Measurements from ENCODE around the gene MPC2. TPM values are rescaled to one million over a fixed set of nuclear protein-coding genes. Genes with fewer than 3 reads are reported as not detected.

The MPC2 gene
- total and polyA plus RNA-seq, 2 of the 8 experiments (the other 6 are each of a cell fraction or from before 2014, with no cell fraction given) = 18.6 to 40.9 TPM

- POLR2A ChIA-PET (ENCODE audit: partially characterized antibody) = interaction anchor here (1.1 kb wide), 1 partner anchor 31 kb away, joined by 3 read pairs; the partner anchor contains the start of gene MPC2
- Histone ChIP-seq H3K27me3 (replicated peaks in 1 of 4; ENCODE audit: control insufficient read depth in 3 of 4, extremely low read depth in 1 of 4, insufficient read depth in 3 of 4, low read length in 3 of 4) (no peaks in the 10 kb centered on the region), H3K23ac (ENCODE audit: insufficient read length) (no peak overlapping the region), H4K91ac (replicated peaks; ENCODE audit: insufficient read length, low read length) (no peak overlapping the region), H2AK5ac (ENCODE audit: low read depth, low read length) (no peak overlapping the region), H4K5ac (ENCODE audit: insufficient read length, low read depth, low read length) (no peak overlapping the region), H3K36me3 (ENCODE audit: control insufficient read depth in 2 of 4, insufficient read depth in 4 of 4, low read length in 3 of 4) (peaks cover 0 to 15% (median 5%) of the 10 kb centered on the region in 4 experiments; a peak in 3 of 8 replicates), H3K4me2 (ENCODE audit: insufficient read depth in 1 of 2, low read depth in 2 of 2, low read length in 2 of 2) (no peak overlapping the region), H3K4me3 (ENCODE audit: extremely low read depth in 1 of 4, insufficient read depth in 2 of 4, low read depth in 3 of 4, low read length in 4 of 4) (no peak overlapping the region), H3K23me2 (ENCODE audit: low read depth, low read length) (no peaks in the 10 kb centered on the region), H4K8ac (ENCODE audit: extremely low read depth, insufficient read depth, low read length) (no peak overlapping the region), H3K79me1 (ENCODE audit: low read depth, low read length) (no peaks in the 10 kb centered on the region), H2BK5ac (ENCODE audit: low read depth, low read length) (no peak overlapping the region), H3K18ac (ENCODE audit: extremely low read depth, low read length) (no peak overlapping the region), H3K4ac (replicated peaks; ENCODE audit: insufficient read length, low read depth, low read length) (no peak overlapping the region), H3K14ac (ENCODE audit: insufficient read length) (no peak overlapping the region), H3K4me1 (replicated peaks in 1 of 4; ENCODE audit: control insufficient read depth in 3 of 4, insufficient read depth in 4 of 4, low read length in 3 of 4) (no peaks in the 10 kb centered on the region), H3K56ac (replicated peaks; ENCODE audit: insufficient read length, low read depth, low read length) (no peak overlapping the region), H3K9ac (replicated peaks in 1 of 4; ENCODE audit: extremely low read depth in 1 of 4, low read depth in 3 of 4, low read length in 3 of 4) (no peak overlapping the region), H3K27ac (ENCODE audit: low read depth, low read length) (no peak overlapping the region), H2BK120ac (replicated peaks; ENCODE audit: low read depth, low read length) (no peak overlapping the region), H2BK12ac (ENCODE audit: low read depth, low read length) (no peak overlapping the region), H4K20me1 (replicated peaks in 1 of 2; ENCODE audit: control insufficient read depth in 1 of 2, insufficient read depth in 2 of 2, low read length in 2 of 2) (no peaks in the 10 kb centered on the region), H2AFZ (ENCODE audit: low read length) (no peak overlapping the region), H2BK20ac (ENCODE audit: low read length) (no peak overlapping the region), H2BK15ac (ENCODE audit: low read length) (no peak overlapping the region), H3K79me2 (ENCODE audit: control insufficient read depth in 1 of 2, insufficient read depth in 2 of 2, low read length in 2 of 2) (peaks cover 0 to 19% of the 10 kb centered on the region in 2 experiments; a peak in 2 of 4 replicates), H3K9me3 (ENCODE audit: insufficient read depth in 2 of 2, low read depth in 1 of 2, low read length in 1 of 2) (no peaks in the 10 kb centered on the region)
- DNase-seq (ENCODE audit: low read depth in 1 of 2, low spot score in 2 of 2) (no peak), FAIRE-seq (no peak)
- WGBS, 2 experiments (ENCODE audit: extremely low coverage in 1 of 2, insufficient coverage in 1 of 2, insufficient read length in 1 of 2, insufficient replicate concordance in 2 of 2, low coverage in 1 of 2, low lambda C conversion rate in 2 of 2, missing lambda C conversion rate in 1 of 2) = 89% methylated on average over 3 of the region's 3 CpGs; no CpG with 5 or more reads in 1 of the 2 experiments
- CTCF ChIA-PET (ENCODE audit: partially characterized antibody) = interaction anchor here (1.8 kb wide), 1 partner anchor 9 kb away, joined by 6 read pairs; no protein-coding TSS in a partner anchor
- no peak for TF ChIP-seq EGR1 (IDR thresholded peaks at IDR 0.05; ENCODE audit: borderline replicate concordance, low read depth, low read length)
- no peak for TF ChIP-seq ATF2 (IDR thresholded peaks at IDR 0.05; ENCODE audit: low read length)
- no peak for TF ChIP-seq CBX5 (IDR thresholded peaks at IDR 0.05; ENCODE audit: low read depth, low read length)
- TF ChIP-seq JUN (IDR thresholded peaks at IDR 0.05; ENCODE audit: low read depth, low read length) = no peak
- TF ChIP-seq TAF7 (optimal IDR thresholded peaks at IDR 0.05; ENCODE audit: borderline replicate concordance, low read depth, low read length) = no peak
- TF ChIP-seq TAF1 (IDR thresholded peaks at IDR 0.05; ENCODE audit: low read depth, low read length) = no peak
- no peak for TF ChIP-seq RNF2 (IDR thresholded peaks at IDR 0.05; ENCODE audit: borderline replicate concordance, low read depth, low read length, missing control alignments, poor library complexity, severe bottlenecking)
- TF ChIP-seq RXRA (IDR thresholded peaks at IDR 0.05; ENCODE audit: insufficient read depth, low read depth, low read length) = no peak
- no peak for TF ChIP-seq ZNF274 (IDR thresholded peaks at IDR 0.05; ENCODE audit: borderline replicate concordance, extremely low read depth, low read length)
- TF ChIP-seq RBBP5 (IDR thresholded peaks at IDR 0.05; ENCODE audit: borderline replicate concordance, low read depth, low read length) = no peak
- TF ChIP-seq, protein P1, sequence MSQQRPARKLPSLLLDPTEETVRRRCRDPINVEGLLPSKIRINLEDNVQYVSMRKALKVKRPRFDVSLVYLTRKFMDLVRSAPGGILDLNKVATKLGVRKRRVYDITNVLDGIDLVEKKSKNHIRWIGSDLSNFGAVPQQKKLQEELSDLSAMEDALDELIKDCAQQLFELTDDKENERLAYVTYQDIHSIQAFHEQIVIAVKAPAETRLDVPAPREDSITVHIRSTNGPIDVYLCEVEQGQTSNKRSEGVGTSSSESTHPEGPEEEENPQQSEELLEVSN (IDR thresholded peaks at IDR 0.05) = no peak
Measured at GRCh38 chr1:167968569-167968968, 31.7 kb upstream of the MPC2 start.
